HepG2 (cell line): Measurements from ENCODE around the gene SLITRK1.

ENCODE experiments used
- CREM ChIP-seq, 2 experiments: sonication (generic) in 1 of 2; formaldehyde crosslinking in 1 of 2; IDR thresholded peaks; 2 replicates each; pipeline versions ENCODE4 v1.4.0 to v1.6.1; 2016 to 2020; ENCODE audit warnings: antibody characterized with exemption in 1 of 2, mild to moderate bottlenecking in 1 of 2, missing genetic modification reagents in 1 of 2
- DPF2 ChIP-seq: sonication (generic); formaldehyde crosslinking; IDR thresholded peaks from 2 replicates; pipeline ENCODE4 v1.4.0; 2020; ENCODE audit warnings: mild to moderate bottlenecking, low read depth, missing genetic modification reagents, borderline replicate concordance
- ETS1 ChIP-seq: sonication (generic); formaldehyde crosslinking; IDR thresholded peaks from 2 replicates; pipeline ENCODE4 v1.4.0; 2020; ENCODE audit warnings: missing genetic modification reagents
- KDM1A ChIP-seq: IDR thresholded peaks from 2 replicates; pipeline ENCODE4 v1.6.1; 2016; ENCODE audit warnings: missing compliant biosample characterization
- MAF1 ChIP-seq: sonication (generic); formaldehyde crosslinking; IDR thresholded peaks from 2 replicates; pipeline ENCODE4 v1.5.0; 2020; ENCODE audit warnings: missing genetic modification reagents, borderline replicate concordance
- MAFF ChIP-seq: IDR thresholded peaks from 2 replicates; pipeline ENCODE4 v1.6.1; 2011; ENCODE audit warnings: low read depth, low read length, improper control_type of control experiment
- RAD21 ChIP-seq: fragments of 450-650 bp; formaldehyde crosslinking; IDR thresholded peaks from 2 replicates; pipeline ENCODE4 v1.5.0; 2020; ENCODE audit warnings: mild to moderate bottlenecking
- ZNF577 ChIP-seq: sonication (generic); formaldehyde crosslinking; IDR thresholded peaks from 2 replicates; pipeline ENCODE4 v1.4.0; 2020; ENCODE audit warnings: mild to moderate bottlenecking, low read depth, missing genetic modification reagents, borderline replicate concordance
- TF ChIP-seq, protein P1 (sequence below): sonication (generic); formaldehyde crosslinking; IDR thresholded peaks from 2 replicates; pipeline ENCODE4; 2020; ENCODE audit warnings: missing genetic modification reagents, mild to moderate bottlenecking, borderline replicate concordance
- TF ChIP-seq, protein P2 (sequence below): sonication (generic); formaldehyde crosslinking; IDR thresholded peaks from 2 replicates; pipeline ENCODE4 v1.5.1; 2020; ENCODE audit warnings: mild to moderate bottlenecking, missing genetic modification reagents, borderline replicate concordance

GRCh38 chr13:83883061-83883523 is 818 bp upstream of the SLITRK1 start:
- TF ChIP-seq ETS1 (CRISPR knock-in tag): no peak
- TF ChIP-seq ZNF577: no peak
- no peak for TF ChIP-seq CREM (IDR thresholded peaks at IDR 0.05)
- TF ChIP-seq CREM (CRISPR knock-in tag; IDR thresholded peaks at IDR 0.05): no peak
- TF ChIP-seq MAF1 (CRISPR knock-in tag): no peak
- TF ChIP-seq, protein P1, sequence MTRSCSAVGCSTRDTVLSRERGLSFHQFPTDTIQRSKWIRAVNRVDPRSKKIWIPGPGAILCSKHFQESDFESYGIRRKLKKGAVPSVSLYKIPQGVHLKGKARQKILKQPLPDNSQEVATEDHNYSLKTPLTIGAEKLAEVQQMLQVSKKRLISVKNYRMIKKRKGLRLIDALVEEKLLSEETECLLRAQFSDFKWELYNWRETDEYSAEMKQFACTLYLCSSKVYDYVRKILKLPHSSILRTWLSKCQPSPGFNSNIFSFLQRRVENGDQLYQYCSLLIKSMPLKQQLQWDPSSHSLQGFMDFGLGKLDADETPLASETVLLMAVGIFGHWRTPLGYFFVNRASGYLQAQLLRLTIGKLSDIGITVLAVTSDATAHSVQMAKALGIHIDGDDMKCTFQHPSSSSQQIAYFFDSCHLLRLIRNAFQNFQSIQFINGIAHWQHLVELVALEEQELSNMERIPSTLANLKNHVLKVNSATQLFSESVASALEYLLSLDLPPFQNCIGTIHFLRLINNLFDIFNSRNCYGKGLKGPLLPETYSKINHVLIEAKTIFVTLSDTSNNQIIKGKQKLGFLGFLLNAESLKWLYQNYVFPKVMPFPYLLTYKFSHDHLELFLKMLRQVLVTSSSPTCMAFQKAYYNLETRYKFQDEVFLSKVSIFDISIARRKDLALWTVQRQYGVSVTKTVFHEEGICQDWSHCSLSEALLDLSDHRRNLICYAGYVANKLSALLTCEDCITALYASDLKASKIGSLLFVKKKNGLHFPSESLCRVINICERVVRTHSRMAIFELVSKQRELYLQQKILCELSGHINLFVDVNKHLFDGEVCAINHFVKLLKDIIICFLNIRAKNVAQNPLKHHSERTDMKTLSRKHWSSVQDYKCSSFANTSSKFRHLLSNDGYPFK (CRISPR knock-in tag): no peak
- TF ChIP-seq RAD21 (CRISPR knock-in tag): no peak
- no peak for TF ChIP-seq KDM1A (CRISPR knock-in tag)
- TF ChIP-seq, protein P2, sequence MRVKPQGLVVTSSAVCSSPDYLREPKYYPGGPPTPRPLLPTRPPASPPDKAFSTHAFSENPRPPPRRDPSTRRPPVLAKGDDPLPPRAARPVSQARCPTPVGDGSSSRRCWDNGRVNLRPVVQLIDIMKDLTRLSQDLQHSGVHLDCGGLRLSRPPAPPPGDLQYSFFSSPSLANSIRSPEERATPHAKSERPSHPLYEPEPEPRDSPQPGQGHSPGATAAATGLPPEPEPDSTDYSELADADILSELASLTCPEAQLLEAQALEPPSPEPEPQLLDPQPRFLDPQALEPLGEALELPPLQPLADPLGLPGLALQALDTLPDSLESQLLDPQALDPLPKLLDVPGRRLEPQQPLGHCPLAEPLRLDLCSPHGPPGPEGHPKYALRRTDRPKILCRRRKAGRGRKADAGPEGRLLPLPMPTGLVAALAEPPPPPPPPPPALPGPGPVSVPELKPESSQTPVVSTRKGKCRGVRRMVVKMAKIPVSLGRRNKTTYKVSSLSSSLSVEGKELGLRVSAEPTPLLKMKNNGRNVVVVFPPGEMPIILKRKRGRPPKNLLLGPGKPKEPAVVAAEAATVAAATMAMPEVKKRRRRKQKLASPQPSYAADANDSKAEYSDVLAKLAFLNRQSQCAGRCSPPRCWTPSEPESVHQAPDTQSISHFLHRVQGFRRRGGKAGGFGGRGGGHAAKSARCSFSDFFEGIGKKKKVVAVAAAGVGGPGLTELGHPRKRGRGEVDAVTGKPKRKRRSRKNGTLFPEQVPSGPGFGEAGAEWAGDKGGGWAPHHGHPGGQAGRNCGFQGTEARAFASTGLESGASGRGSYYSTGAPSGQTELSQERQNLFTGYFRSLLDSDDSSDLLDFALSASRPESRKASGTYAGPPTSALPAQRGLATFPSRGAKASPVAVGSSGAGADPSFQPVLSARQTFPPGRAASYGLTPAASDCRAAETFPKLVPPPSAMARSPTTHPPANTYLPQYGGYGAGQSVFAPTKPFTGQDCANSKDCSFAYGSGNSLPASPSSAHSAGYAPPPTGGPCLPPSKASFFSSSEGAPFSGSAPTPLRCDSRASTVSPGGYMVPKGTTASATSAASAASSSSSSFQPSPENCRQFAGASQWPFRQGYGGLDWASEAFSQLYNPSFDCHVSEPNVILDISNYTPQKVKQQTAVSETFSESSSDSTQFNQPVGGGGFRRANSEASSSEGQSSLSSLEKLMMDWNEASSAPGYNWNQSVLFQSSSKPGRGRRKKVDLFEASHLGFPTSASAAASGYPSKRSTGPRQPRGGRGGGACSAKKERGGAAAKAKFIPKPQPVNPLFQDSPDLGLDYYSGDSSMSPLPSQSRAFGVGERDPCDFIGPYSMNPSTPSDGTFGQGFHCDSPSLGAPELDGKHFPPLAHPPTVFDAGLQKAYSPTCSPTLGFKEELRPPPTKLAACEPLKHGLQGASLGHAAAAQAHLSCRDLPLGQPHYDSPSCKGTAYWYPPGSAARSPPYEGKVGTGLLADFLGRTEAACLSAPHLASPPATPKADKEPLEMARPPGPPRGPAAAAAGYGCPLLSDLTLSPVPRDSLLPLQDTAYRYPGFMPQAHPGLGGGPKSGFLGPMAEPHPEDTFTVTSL (CRISPR knock-in tag): no peak
- TF ChIP-seq DPF2 (CRISPR knock-in tag): no peak
- TF ChIP-seq MAFF: no peak
